Measurements from ENCODE around the gene PPP6R3.

- no peak for TF ChIP-seq CTCF (IDR thresholded peaks at IDR 0.05)
- TF ChIP-seq POLR2A (IDR thresholded peaks at IDR 0.05): no peak
- no peak for TF ChIP-seq EP300 (IDR thresholded peaks at IDR 0.05)
These were observed 90.7 kb downstream of the PPP6R3 start for GRCh38 chr11:68551223-68551622.
